ENCODE results near the gene ARPC5L. TPM values are rescaled to one million over a fixed set of nuclear protein-coding genes. Genes with fewer than 3 reads are reported as not detected.

Gene ARPC5L
- total and polyA plus RNA-seq, 9 of the 15 experiments (the other 6 are each of a cell fraction or from before 2014, with no cell fraction given), result 25.4 to 113 (median 63.8) TPM

DNA sequence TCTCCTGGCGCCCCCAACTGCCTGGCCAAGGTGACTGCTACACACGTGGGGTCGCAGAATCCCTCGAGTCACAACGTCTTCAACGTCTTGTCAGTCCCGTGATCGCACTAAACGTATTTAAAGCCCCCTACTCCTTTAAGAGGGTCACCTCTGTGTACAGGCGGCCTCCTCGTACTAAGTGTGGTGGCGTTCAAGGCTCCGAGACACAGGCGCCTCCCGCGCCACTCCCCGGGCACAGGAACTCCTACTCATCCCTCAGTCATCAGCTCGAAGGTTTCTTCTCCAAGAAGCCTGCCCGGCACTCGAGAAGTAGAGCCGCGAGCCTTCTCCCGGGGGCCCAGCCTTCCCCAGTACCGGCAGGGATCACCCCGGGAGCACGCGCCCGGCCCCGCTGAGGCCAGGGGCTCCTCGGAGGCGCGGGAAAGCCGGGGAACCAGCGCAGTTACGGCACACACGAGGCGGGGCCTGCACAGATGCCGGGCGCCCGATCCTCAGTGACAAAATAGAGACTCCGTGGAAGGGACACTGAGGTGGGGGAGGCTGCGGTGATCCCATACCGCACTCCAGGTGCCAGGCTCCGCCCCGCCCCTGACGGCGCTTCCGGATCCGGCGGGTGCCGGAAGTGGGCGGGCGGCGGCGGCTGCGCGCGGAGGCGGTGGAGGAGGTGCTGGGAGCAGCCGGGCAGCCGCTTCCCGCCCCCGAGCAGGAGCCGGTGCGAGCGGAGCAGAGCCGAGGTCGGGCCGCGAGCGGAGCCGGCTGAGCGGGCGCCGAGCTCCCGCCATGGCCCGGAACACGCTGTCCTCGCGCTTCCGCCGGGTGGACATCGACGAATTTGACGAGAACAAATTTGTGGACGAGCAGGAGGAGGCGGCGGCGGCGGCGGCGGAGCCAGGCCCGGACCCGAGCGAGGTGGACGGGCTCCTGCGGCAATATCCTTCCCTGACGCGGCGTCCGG is 6.9 kb downstream of the ARPC5L start (continued):
- TF ChIP-seq, protein P1, sequence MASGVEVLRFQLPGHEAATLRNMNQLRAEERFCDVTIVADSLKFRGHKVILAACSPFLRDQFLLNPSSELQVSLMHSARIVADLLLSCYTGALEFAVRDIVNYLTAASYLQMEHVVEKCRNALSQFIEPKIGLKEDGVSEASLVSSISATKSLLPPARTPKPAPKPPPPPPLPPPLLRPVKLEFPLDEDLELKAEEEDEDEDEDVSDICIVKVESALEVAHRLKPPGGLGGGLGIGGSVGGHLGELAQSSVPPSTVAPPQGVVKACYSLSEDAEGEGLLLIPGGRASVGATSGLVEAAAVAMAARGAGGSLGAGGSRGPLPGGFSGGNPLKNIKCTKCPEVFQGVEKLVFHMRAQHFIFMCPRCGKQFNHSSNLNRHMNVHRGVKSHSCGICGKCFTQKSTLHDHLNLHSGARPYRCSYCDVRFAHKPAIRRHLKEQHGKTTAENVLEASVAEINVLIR (CRISPR knock-in tag; IDR thresholded peaks at IDR 0.05), result peak; percentile 52
- TF ChIP-seq, protein P2, sequence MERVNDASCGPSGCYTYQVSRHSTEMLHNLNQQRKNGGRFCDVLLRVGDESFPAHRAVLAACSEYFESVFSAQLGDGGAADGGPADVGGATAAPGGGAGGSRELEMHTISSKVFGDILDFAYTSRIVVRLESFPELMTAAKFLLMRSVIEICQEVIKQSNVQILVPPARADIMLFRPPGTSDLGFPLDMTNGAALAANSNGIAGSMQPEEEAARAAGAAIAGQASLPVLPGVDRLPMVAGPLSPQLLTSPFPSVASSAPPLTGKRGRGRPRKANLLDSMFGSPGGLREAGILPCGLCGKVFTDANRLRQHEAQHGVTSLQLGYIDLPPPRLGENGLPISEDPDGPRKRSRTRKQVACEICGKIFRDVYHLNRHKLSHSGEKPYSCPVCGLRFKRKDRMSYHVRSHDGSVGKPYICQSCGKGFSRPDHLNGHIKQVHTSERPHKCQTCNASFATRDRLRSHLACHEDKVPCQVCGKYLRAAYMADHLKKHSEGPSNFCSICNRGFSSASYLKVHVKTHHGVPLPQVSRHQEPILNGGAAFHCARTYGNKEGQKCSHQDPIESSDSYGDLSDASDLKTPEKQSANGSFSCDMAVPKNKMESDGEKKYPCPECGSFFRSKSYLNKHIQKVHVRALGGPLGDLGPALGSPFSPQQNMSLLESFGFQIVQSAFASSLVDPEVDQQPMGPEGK (CRISPR knock-in tag; IDR thresholded peaks at IDR 0.05; ENCODE audit: borderline replicate concordance), result no peak
- TF ChIP-seq, protein P3, sequence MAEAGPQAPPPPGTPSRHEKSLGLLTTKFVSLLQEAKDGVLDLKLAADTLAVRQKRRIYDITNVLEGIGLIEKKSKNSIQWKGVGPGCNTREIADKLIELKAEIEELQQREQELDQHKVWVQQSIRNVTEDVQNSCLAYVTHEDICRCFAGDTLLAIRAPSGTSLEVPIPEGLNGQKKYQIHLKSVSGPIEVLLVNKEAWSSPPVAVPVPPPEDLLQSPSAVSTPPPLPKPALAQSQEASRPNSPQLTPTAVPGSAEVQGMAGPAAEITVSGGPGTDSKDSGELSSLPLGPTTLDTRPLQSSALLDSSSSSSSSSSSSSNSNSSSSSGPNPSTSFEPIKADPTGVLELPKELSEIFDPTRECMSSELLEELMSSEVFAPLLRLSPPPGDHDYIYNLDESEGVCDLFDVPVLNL (CRISPR knock-in tag; IDR thresholded peaks at IDR 0.05; ENCODE audit: low read depth), result no peak
- TF ChIP-seq ZNF445 (CRISPR knock-in tag; IDR thresholded peaks at IDR 0.05; ENCODE audit: low read depth) (no peak), ZBED1 (IDR thresholded peaks at IDR 0.05) (no peak; the same call in 1 of the 2 replicates), ELF1 (tag; IDR thresholded peaks at IDR 0.05) (peak; percentile 90), MNT (conservative IDR thresholded peaks at IDR 0.05) (no peak), ARNT (IDR thresholded peaks at IDR 0.05) (no peak), EHMT2 (IDR thresholded peaks at IDR 0.05) (no peak), ETV5 (CRISPR knock-in tag; IDR thresholded peaks at IDR 0.05; ENCODE audit: low read depth) (peak; percentile 47; the same call in 1 of the 2 replicates), KDM2B (CRISPR knock-in tag; IDR thresholded peaks at IDR 0.05) (no peak), CEBPG (CRISPR knock-in tag; IDR thresholded peaks at IDR 0.05) (no peak), CEBPG (tag; conservative IDR thresholded peaks at IDR 0.05 in 1 of 2, IDR thresholded peaks at IDR 0.05 in 1 of 2) (no peak), NFXL1 (CRISPR knock-in tag; IDR thresholded peaks at IDR 0.05) (no peak), U2AF2 (optimal IDR thresholded peaks at IDR 0.05; ENCODE audit: low read depth, low read length) (no peak), POLR2AphosphoS5 (IDR thresholded peaks at IDR 0.05; ENCODE audit: control insufficient read depth, insufficient read depth, low read depth, low read length) (peak; percentile 86; the same call in 1 of the 2 replicates)
- TF ChIP-seq, protein P4, sequence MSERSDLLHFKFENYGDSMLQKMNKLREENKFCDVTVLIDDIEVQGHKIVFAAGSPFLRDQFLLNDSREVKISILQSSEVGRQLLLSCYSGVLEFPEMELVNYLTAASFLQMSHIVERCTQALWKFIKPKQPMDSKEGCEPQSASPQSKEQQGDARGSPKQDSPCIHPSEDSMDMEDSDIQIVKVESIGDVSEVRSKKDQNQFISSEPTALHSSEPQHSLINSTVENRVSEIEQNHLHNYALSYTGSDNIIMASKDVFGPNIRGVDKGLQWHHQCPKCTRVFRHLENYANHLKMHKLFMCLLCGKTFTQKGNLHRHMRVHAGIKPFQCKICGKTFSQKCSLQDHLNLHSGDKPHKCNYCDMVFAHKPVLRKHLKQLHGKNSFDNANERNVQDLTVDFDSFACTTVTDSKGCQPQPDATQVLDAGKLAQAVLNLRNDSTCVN (CRISPR knock-in tag; IDR thresholded peaks at IDR 0.05), result no peak
